Adrenal gland (tissue), 5 donors: ENCODE data around the gene LRRC4C.

ENCODE experiments used
- POLR2A ChIP-seq, 2 donors: fragments of 450-650 bp; IDR thresholded peaks; one replicate each; pipeline ENCODE4 v1.6.1; 2017; ENCODE audit warnings: antibody characterized with exemption in 2 of 2, mild to moderate bottlenecking in 2 of 2, moderate library complexity in 1 of 2
- TF ChIP-seq, protein P1 (sequence below), 6 experiments: fragments of 450-650 bp in 4 of 6; fragments of 200-600 bp in 2 of 6; sonication (generic) in 1 of 6; IDR thresholded peaks; 1 replicate in 5 of 6; 2 replicates in 1 of 6; pipeline versions ENCODE4 v1.5.1 to v1.8.0; 2016 to 2021; ENCODE audit warnings: antibody characterized with exemption in 6 of 6, mild to moderate bottlenecking in 2 of 6, moderate library complexity in 1 of 6
- donor health status: DM: no; HTN: no; CAD: no.

- TF ChIP-seq POLR2A (IDR thresholded peaks at IDR 0.05): no peak
- TF ChIP-seq, protein P1, sequence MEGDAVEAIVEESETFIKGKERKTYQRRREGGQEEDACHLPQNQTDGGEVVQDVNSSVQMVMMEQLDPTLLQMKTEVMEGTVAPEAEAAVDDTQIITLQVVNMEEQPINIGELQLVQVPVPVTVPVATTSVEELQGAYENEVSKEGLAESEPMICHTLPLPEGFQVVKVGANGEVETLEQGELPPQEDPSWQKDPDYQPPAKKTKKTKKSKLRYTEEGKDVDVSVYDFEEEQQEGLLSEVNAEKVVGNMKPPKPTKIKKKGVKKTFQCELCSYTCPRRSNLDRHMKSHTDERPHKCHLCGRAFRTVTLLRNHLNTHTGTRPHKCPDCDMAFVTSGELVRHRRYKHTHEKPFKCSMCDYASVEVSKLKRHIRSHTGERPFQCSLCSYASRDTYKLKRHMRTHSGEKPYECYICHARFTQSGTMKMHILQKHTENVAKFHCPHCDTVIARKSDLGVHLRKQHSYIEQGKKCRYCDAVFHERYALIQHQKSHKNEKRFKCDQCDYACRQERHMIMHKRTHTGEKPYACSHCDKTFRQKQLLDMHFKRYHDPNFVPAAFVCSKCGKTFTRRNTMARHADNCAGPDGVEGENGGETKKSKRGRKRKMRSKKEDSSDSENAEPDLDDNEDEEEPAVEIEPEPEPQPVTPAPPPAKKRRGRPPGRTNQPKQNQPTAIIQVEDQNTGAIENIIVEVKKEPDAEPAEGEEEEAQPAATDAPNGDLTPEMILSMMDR (IDR thresholded peaks at IDR 0.05): no peak
Measured at GRCh38 chr11:41005986-41006385, 453.5 kb downstream of the LRRC4C start.
